ENCODE measurements around the gene ASCC3.

DNA sequence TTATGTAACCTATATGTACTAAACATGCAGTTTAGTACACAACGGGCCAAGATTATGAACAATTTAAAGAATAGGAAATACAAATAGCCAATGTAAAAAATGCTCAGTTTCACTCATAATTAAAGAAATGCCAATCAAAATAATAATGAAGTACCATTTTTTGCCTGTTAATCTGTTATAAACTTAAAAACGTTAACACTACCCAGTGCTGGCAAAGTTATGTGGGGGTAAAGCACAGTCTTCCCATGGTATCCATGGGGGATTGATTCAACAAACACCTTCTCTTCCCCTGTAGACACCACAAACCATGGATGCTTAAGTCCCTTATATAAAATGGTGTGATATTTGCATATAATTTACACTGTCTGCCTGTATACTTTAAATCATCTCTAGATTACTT lies 211.1 kb downstream of the ASCC3 start:
- TF ChIP-seq YY1 (IDR thresholded peaks at IDR 0.05; ENCODE audit: insufficient read depth, insufficient read length), result no peak
- TF ChIP-seq SUZ12 (IDR thresholded peaks at IDR 0.05; ENCODE audit: extremely low read depth, insufficient read depth, insufficient read length), result no peak
- no peak for TF ChIP-seq ZNF274 (IDR thresholded peaks at IDR 0.05; ENCODE audit: low read depth, low read length)
